ENCODE measurements around the gene EYS.

DNA sequence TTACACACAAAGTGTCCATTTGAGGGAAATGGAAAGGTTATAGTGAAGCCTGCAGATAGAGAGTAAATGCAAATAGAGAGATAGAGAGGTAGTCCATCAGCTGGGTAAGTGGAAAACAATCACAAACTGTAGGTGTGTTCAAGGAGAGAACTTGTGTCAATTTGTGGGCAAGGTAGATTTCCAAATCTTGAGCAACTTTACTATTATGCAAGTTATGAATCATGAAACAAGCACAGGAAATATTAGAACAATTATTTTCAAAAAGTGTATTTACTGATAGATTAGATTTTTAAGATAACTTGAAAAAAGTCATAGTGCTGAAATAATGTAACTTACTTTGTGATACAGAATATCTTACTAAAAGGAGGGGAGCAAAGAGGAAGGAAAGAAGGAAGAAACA lies 792.9 kb downstream of the EYS start:
- TF ChIP-seq, protein P1, sequence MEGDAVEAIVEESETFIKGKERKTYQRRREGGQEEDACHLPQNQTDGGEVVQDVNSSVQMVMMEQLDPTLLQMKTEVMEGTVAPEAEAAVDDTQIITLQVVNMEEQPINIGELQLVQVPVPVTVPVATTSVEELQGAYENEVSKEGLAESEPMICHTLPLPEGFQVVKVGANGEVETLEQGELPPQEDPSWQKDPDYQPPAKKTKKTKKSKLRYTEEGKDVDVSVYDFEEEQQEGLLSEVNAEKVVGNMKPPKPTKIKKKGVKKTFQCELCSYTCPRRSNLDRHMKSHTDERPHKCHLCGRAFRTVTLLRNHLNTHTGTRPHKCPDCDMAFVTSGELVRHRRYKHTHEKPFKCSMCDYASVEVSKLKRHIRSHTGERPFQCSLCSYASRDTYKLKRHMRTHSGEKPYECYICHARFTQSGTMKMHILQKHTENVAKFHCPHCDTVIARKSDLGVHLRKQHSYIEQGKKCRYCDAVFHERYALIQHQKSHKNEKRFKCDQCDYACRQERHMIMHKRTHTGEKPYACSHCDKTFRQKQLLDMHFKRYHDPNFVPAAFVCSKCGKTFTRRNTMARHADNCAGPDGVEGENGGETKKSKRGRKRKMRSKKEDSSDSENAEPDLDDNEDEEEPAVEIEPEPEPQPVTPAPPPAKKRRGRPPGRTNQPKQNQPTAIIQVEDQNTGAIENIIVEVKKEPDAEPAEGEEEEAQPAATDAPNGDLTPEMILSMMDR (IDR thresholded peaks at IDR 0.05), result no peak
- TF ChIP-seq POLR2A (IDR thresholded peaks at IDR 0.05) (no peak), POLR2AphosphoS5 (IDR thresholded peaks at IDR 0.05) (no peak), EP300 (IDR thresholded peaks at IDR 0.05) (no peak)

All from stomach (tissue), 4 donors.